ENCODE data around the gene ZNF341. TPM values are rescaled to one million over a fixed set of nuclear protein-coding genes. Genes with fewer than 3 reads are reported as not detected.

The ZNF341 gene
- polyA plus RNA-seq, 1 donor: 2.8 TPM

DNA sequence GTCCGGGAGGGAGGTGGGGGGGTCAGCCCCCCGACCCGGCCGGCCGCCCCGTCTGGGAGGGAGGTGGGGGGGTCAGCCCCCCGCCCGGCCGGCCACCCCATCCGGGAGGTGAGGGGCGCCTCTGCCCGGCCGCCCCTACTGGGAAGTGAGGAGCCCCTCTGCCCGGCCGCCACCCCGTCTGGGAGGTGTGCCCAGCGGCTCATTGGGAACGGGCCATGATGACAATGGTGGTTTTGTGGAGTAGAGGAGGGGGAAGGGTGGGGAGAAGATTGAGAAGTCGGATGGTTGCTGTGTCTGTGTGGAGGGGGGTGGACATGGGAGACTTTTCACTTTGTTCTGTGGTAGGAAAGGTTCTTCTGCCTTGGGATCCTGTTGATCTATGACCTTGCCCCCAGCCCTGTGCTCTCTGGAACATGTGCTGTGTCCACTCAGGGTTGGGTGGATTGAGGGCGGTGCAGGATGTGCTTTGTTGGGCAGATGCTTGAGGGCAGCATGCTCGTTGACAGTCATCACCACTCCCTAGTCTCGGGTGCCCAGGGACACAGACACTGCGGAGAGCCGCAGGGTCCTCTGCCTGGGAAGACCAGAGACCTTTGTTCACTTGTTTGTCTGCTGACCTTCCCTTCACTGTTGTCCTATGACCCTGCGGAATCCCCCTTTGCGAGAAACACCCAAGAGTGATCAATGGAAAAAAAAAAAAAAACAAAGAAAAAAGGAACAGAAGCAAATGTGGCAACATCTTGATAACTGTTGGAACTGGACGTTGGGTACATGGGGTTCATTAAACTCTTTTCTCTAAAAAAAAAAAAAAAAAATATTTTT lies 30.0 kb upstream of the ZNF341 start:
- no peak for DNase-seq (ENCODE audit: low read depth)

DNA sequence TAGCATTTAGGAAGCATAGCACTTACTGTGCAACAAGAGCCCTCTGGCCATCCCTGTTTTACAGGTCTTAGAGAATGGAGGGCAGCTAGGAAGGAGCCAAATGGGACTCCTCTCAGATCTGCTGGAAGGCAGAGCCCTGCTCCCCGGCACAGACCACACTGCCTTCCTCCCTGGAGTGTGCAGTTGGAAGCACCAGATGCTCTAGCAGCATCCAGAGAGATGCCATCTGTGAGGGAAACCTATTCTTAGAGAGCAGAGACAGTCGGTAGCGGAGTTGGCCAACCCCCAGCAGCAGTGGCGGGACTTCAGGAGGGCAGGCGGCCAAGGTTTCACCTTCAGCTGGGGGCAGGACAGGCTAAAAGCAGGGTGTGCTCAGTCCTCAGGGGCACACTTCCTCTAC lies 28.9 kb upstream of the ZNF341 start:
- DNase-seq (ENCODE audit: low read depth): no peak

DNA sequence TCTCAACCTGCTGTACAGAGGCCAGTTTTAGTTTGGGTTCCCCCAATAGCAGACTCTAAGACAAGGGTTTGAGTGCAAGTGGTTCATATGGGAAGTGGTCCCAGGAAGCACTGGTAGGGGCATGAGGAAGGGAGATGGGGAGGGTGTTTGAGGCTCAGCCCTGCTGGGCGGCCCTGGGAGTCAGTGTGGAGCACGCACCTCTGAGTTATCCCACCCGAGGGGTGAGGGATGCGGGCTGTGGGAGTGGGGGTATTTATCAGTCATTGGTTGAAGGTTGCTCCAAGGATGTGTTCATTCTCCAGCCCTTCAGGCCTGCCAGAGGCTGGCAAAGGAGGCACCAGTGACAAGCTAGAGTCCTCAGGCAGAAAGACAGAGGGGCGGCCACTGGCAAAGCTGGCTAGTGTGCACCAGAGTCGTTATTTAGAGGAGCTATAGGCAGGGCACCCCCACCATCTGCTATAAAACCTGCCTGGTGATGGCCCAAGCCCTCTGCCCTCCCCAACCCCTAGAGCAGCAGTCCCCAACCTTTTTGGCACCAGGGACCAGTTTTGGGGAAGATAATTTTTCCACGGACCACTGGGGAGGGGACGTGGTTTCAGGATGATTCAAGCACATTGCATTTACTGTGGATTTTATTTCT lies 28.2 kb upstream of the ZNF341 start:
- DNase-seq (ENCODE audit: low read depth): no peak

DNA sequence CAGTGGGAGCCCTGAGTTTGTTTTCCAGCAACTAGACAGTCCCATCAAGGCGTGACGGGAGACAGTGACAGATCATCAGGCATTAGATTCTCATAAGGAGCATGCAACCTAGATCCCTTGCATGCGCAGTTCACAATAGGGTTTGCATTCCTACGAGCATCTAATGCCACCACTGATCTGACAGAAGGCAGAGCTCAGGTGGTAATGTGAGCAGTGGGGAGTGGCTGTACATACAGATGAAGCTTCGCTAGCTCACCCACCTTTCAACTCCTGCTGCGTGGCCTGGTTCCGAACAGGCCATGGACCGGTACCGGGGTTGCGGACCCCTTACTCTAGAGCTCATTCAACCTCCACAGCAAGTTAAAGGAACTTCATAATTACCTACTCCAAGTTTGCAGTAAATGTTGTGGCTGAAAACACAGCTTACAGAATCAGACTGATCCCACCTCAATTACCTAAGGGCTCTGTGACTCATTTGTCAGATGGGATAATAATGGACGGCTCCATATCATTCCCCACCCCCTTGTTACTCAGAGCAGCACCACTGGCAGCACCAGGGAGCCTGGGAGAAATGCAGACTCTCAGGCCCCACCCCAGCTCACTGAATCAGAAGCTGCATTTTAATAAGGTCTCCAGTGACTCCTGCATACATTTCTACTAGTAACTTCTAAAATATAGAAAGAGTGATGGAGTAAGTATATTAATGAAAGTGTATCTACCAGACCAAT lies 27.4 kb upstream of the ZNF341 start:
- DNase-seq (ENCODE audit: low read depth): no peak

DNA sequence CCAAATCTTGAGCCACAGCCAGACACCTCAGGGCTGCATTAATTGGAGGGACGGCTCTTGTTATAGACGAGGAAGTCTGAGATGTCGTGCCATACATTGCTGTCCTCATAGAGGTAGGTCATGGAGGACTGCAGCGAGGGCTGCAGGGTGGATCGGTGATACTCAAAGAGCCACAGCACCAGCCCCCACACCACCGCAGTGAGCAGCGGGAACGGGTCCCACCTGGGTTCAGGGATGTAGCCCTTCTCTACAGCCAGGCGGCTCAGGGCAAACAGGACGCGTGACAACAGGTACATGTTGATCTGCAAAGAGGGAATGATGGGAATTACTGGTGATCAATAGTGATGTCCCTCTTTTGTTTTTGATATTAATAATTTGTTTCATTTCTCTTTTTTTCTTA lies 24.1 kb upstream of the ZNF341 start:
- DNase-seq (ENCODE audit: low read depth): no peak

DNA sequence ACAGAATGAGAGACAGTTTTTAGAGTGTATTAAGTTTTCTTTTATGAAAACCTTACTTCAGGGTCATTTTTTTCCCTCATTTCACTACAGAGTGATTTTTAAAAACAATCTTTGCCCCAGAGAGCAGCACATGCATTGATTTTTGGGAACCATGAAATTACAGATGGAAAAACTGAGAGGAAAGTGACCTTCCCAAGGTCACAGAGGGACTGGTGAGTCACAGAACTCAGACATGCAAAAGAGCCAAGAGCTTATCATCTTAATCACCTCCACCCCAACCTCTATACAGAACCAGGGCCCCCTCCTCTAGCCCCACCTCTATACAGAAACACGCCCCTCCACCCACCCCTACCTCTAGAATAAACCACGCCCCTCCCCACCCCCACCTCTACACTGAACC lies 22.4 kb upstream of the ZNF341 start:
- no peak for DNase-seq (ENCODE audit: low read depth)

DNA sequence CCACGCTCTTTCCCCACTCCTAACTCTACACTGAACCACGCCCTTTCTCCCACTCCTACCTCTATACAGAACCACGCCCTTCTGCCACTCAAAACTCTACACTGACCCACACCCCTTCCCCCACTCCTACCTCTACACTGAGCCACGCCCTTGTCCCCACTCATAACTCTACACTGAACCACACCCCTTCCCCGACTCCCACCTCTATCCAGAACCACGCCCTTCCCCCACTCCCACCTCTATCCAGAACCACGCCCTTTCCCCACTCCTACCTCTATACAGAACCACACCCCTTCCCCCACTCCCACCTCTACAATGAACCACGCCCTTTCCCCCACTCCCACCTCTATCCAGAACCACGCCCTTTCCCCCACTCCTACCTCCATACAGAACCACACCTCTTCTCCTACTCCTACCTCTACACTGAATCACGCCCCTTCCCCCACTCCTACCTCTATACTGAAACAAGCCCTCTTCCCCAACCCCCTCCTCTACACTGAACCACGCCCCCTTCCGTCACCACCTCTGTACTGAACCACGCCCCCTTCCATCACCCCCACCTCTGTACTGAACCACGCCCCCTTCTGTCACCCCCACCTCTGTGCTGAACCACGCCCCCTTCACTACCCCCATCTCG lies 21.8 kb upstream of the ZNF341 start:
- DNase-seq (ENCODE audit: low read depth): no peak

DNA sequence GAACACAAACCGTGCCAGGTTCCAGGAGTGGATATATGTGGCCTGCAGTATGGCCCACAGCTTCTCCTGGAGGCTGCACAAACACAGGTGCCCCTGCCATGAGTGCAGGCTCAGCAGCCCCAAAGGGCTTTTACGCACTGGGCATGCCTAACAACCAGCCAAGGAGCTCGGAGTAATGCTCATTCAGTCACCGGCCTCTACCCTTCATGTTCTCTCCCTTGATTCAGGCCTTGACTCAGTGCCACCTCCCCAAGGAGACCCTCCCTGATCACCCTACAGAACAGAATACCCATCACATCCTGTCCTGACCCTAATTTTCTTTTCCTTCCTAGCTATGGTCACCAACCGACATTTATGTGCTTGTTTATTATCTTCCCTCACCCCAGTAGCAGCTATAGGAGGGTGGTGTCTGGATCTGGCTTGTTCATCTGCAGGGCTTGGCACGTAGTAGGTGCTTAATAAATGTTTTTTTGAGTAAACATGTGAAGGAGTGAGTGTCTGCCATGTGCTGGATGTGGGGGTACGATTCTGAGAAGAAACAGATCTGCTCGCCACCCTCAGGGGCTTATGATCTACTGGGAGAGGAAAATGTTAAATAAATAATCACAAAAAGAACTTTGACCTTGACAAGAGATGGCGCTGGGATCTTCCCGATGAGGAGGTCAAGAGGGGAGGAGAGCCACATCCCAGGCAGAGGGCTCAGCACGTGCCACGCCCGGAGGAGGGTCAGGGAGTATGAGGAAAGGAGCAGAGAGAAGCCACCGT lies 20.9 kb upstream of the ZNF341 start:
- DNase-seq (ENCODE audit: low read depth): no peak

DNA sequence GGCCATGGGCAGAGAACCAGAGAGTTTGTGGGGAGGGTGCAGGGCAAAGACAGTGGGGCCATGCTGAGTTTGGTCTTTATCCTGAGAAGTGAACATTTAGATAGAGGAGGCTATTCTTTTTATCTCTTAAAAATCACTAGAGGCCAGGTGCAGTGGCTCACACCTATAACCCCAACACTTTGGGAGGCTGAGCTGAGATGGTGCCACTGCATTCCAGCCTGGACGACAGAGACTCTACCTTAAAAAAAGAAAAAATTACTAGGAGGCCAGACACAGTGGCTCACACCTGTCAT lies 20.4 kb upstream of the ZNF341 start:
- no peak for DNase-seq (ENCODE audit: low read depth)

DNA sequence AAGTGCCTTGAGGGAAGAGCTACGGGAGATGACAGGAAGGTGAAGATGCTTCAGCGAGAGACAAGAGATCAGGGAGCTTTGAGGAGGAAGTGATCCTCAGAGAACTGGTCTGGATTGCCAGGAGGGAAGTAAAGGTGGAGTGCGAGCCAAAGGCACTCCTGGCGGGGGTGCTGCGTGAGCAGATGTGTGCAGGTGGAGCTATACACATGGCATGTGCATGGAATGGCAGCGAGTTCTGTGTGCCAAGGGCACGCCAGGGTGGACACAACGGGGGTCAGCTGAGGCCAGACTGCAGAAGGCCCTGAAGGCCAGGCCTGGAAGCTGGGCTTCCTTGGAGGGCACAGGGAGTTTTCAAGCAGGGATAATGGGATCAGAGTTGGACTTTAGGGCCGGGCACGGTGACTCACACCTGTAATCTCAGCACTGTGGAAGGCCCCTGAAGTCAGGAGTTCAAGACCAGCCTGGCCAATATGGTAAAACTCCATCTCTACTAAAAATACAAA lies 17.9 kb upstream of the ZNF341 start:
- DNase-seq (ENCODE audit: low read depth): no peak

DNA sequence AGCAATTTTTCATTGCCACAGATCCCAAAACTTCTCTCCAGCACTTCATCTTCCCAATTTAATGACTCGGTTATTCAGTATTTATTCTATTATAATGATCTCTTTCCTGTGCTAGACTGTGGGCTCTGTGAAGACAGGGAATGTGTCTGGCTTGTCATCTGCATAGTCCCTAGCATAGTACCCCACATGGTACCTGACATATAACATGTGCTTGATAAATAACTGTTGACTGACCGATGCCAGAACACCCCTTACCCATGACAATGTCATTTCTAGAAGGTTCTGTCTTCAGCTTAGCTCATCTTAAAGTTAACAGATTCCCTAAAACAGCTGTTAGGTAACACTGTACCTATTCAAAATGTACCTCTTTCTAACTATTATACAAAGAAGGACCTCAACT lies 15.3 kb upstream of the ZNF341 start:
- DNase-seq (ENCODE audit: low read depth): no peak

DNA sequence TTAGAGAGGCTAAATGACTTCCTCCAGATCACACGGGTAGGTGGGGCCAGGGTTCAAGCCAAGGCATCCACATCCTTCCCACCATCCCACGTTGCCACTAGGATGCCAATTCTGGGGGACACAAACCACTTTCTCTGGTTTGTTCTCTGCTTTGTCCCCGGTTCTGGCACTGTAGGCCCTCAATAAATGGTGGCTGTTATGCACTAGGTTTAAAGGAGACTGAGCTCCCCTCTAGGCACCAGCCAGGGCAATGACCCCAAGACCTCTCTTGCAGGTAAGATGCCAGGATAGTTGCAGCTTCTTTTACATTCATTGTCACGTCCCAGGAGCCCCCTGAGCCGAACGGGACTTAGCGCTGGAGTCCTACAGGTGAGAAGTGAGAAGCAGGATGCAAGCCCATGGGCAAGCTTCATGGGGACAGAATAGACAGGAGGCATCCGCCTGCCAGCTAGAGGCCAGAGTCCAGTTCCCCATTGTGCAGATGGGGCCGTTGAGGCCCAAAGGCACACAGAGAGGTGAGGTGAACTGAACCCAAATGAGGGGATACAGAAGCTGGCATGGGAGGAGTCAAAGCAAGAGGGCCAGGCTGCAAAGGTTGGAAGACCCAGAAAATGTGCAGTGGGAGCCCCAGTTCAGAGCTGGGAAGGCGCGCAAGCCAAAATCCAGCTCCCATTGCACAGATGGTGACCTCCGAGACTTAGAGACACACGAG lies 12.4 kb upstream of the ZNF341 start:
- DNase-seq (ENCODE audit: low read depth): no peak

DNA sequence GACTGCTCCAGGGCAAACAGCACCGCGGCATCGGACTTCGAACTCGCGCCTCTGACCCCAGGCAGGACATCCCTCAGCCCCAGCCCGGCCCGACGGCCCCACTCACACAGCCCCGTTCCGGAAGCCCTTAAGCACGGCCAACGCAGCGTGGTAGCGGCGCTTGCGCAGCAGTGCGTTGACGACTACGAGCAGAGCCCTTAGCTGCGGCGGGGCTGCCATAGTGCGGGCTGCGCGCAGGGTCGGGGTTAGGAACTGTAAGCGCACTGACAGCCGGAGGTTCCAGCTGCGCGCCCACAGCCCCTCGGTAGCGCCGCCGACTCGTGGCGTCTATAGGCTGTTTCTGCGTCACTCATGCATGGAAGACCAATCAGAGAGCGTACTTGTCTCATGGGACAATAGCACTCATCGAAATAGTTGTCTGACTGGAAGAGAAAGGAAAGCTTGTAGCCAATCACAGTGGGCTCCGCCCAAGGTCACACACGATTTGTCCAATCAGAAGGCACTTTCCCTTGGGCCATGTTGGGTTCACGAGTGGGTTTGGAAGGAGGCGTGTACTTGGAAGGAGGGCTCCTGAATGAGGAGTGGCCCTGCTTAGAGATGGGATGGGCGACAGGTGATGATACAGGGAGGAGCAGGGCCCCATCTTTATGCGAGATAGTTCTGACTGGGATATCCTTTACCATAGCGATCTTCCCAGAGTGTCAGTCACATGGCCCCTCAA lies 11.6 kb upstream of the ZNF341 start, which contains the start of gene PXMP4:
PXMP4 (minus strand) TSS at position 322 of the 721 bp plus-strand sequence; CDS start at position 219, 103 bp downstream.
- peak; percentile 99 for DNase-seq (ENCODE audit: low read depth)

DNA sequence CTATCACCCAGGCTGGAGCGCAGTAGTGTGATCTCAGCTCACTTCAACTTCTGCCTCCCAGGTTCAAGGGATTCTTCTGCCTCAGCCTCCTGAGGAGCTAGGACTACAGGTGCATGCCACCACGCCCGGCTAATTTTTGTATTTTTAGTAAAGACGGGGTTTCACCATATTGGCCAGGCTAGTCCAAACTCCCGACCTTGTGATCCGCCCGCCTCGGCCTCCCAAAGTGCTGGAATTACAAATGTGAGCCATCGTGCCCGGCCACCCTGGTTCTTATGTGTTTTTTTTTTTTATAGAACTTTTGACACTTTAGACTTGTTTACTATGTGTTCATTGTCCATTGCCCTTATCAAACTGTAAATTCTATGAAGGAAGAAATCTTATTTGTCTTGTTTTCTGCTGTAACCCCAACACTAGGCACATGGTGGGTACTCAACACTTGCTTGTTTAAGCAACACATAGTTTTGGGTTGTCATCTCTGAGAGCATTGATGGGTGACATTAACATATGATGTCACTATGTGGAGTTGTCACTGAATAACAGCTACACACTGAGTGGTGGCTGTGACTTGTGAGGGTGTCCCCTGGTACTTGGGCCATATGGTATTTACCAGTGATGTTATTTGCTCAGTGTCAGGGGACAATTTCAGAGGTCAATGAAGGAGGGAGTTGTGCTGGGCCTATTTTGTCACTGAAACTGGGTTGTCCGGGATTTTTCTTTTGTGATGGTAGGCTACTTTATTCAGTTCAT lies 10.2 kb upstream of the ZNF341 start:
- DNase-seq (ENCODE audit: low read depth): no peak

DNA sequence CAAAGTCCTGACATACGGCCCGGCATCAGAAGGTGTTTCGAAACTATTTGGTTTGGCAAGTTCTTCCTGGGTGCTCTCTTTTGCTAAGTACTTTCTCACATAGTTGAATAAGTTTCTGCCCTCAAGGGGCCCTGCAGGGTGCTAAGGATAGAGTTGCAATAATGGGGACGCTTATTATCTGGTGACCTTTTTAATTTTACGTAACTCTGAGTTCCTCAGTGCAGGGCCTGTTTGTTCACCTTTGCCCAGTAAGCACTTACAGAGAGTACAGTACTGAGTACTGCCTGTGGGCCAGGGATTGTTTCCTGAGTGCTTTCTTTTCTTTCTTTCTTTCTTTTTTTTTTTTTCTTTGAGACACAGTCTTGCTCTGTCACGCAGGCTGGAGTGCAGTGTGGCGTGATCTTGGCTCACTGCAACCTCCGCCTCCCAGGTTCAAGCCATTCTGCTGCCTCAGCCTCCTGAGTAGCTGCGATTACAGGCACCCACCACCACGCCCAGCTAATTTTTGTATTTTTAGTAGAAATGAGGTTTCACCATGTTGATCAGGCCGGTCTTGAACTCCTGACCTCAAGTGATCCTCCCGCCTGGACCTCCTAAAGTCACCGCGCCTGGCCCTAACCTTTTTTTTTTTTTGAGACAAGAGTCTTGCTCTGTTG lies 7.2 kb upstream of the ZNF341 start:
- DNase-seq (ENCODE audit: low read depth): no peak

DNA sequence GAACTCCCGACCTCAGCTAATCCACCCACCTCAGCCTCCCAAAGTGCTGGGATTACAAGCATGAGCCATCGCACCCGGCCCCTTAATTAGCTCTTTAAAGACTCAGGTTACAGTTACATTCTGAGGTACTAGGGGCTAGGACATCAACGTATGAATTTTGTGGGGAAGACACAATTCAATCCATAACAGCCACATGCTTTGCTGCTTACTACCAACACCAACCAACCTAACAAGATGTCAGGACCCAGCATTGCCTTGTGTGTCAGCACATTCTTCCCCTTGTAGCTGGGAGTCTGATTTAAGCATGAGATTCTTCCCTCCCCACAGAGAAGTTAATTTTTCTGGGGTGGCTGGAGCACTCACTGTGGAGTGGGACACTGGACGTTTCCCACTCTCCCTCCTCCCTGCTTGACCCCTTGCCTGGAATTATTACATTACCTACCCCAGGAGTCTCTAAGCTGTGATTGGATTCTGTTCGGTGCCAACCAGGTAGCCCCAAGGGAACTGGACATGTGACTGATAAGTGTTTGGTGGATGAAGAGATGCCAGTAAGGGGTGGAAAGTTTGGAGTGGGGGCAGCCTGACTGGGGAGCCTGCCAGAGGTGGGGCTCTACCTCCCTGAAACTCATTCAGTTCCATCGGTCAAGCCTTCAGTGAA lies 6.1 kb upstream of the ZNF341 start:
- no peak for DNase-seq (ENCODE audit: low read depth)

DNA sequence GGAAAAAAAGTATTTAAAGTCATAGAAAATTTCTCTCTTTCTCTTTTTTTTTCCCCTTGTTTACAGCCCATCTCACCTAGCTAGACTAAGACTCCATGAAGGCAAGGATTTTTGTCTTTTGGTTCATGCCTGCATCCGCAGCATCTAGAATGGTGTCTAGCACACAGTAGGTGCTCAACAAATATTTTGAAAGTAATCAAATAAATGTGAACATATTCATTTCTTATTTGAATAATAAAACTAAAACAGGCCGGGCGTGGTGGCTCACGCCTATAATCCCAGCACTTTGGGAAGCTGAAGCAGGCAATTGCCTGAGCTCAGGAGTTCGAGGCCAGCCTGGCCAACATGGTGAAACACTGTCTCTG lies 4.7 kb upstream of the ZNF341 start:
- DNase-seq (ENCODE audit: low read depth): no peak

DNA sequence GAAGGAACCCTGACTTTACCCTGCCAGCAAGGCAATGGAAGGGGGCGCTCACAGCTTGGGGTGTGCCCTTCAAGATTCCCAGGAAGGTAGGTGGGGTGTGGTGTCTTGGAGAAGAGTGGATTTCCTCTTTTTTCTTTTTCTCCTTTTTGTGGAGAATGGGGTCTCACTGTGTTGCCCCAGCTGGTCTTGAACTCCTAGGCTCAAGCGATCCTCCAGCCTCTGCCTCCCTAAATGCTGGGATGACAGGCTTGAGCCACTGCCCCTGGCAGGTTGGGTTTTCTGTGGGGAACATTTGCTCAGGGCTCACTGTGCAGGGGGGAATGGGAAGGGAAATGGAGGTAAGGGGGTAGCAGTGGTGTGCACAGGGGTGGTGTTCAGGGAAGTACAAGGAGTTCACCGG lies 4.0 kb upstream of the ZNF341 start:
- DNase-seq (ENCODE audit: low read depth): no peak
